Right atrium auricular region (tissue), 2 donors: Measurements from ENCODE around the gene TEFM. TPM values are rescaled to one million over a fixed set of nuclear protein-coding genes. Genes with fewer than 3 reads are reported as not detected.

Experiments used
- DNase-seq: peaks from one replicate; pipeline ENCODE4 v3.0.0-alpha.2; 2019; ENCODE audit warnings: low spot score
- H3K27ac ChIP-seq, 2 donors: fragments of 200-600 bp; sonication (generic); 1 replicate in 1 of 2; 2 replicates in 1 of 2; pipeline ENCODE4 v1.5.1; 2016 to 2019
- H3K27me3 ChIP-seq, 2 donors: fragments of 200-600 bp; sonication (generic); one replicate each; pipeline versions ENCODE4 v1.5.1 to v1.6.0; 2017 to 2019
- H3K36me3 ChIP-seq: fragments of 200-600 bp; sonication (generic); one replicate; pipeline ENCODE4 v1.5.1; 2016
- H3K4me1 ChIP-seq, 2 donors: fragments of 200-600 bp; sonication (generic); one replicate each; pipeline versions ENCODE4 v1.5.1 to v1.6.0; 2017 to 2019
- H3K4me3 ChIP-seq, 2 donors: fragments of 200-600 bp; sonication (generic); 1 replicate in 1 of 2; 2 replicates in 1 of 2; pipeline ENCODE4 v1.5.1; 2017 to 2019; ENCODE audit warnings: mild to moderate bottlenecking in 1 of 2, moderate library complexity in 1 of 2
- H3K9me3 ChIP-seq, 2 donors: fragments of 200-600 bp; sonication (generic); one replicate each; pipeline ENCODE4 v1.5.1; 2019
- total RNA-seq, 2 donors: library from RNA; depleted of rRNA; stranded (reverse); fragments of >200 nt; gene quantifications; one replicate each; pipeline ENCODE4 v1.1.0, GENCODE V29; 2016
- TF ChIP-seq, protein P1 (sequence below), 2 donors: fragments of 200-600 bp; sonication (generic); IDR thresholded peaks; one replicate each; pipeline ENCODE4 v1.5.1; 2019; ENCODE audit warnings: antibody characterized with exemption in 2 of 2

The TEFM gene
- total RNA-seq, 2 donors from 2014 or later, result 6.6 to 11.0 TPM

- Histone ChIP-seq H3K9me3 (no peaks in the 10 kb centered on the region), H3K36me3 (peaks cover 18% of the 10 kb centered on the region), H3K4me1 (no peaks in the 10 kb centered on the region), H3K27ac (no peak overlapping the region), H3K4me3 (no peak overlapping the region), H3K27me3 (no peaks in the 10 kb centered on the region)
- DNase-seq, result no peak
- TF ChIP-seq, protein P1, sequence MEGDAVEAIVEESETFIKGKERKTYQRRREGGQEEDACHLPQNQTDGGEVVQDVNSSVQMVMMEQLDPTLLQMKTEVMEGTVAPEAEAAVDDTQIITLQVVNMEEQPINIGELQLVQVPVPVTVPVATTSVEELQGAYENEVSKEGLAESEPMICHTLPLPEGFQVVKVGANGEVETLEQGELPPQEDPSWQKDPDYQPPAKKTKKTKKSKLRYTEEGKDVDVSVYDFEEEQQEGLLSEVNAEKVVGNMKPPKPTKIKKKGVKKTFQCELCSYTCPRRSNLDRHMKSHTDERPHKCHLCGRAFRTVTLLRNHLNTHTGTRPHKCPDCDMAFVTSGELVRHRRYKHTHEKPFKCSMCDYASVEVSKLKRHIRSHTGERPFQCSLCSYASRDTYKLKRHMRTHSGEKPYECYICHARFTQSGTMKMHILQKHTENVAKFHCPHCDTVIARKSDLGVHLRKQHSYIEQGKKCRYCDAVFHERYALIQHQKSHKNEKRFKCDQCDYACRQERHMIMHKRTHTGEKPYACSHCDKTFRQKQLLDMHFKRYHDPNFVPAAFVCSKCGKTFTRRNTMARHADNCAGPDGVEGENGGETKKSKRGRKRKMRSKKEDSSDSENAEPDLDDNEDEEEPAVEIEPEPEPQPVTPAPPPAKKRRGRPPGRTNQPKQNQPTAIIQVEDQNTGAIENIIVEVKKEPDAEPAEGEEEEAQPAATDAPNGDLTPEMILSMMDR (IDR thresholded peaks at IDR 0.05), result no peak
Observed at GRCh38 chr17:30897311-30897710, 8.7 kb downstream of the TEFM start.

DNA sequence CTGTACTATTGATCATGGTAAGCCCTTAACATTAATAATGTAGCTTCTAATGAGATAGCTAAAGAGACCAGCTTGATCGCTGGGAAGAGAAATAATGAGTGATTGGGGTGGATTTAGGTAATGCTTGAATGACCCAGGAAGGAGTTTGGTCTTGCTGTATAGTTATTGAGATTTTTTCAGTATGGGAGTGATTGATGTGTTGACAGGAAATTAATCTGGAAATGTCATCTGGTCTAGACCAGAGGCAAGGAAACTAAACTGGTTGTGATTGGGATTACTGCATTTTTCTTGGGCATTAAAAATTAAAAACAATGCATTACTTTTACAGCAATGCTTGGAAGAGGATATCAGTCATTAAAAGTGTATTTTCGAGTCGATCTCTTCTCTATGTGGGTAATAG lies 11.8 kb downstream of the TEFM start:
- peaks cover 9% of the 10 kb centered on the region for H3K36me3 ChIP-seq

GRCh38 chr17:30886187-30886586 lies 19.9 kb downstream of the TEFM start:
- Histone ChIP-seq H3K4me3 (no peak overlapping the region), H3K4me1 (no peaks in the 10 kb centered on the region), H3K27ac (no peak overlapping the region), H3K9me3 (no peaks in the 10 kb centered on the region), H3K36me3 (no peaks in the 10 kb centered on the region), H3K27me3 (no peaks in the 10 kb centered on the region)
- TF ChIP-seq, protein P1 (IDR thresholded peaks at IDR 0.05), result no peak
- DNase-seq, result no peak

More for the DNA sequence above, 11.8 kb downstream of the TEFM start:
- DNase-seq, result no peak
- Histone ChIP-seq H3K4me3 (no peak overlapping the region), H3K9me3 (no peaks in the 10 kb centered on the region), H3K4me1 (no peaks in the 10 kb centered on the region), H3K27me3 (no peaks in the 10 kb centered on the region), H3K27ac (no peak overlapping the region)
- TF ChIP-seq, protein P1 (IDR thresholded peaks at IDR 0.05), result no peak

- no peaks in the 10 kb centered on the region for H3K27me3 ChIP-seq
- no peak overlapping the region for H3K4me3 ChIP-seq
- TF ChIP-seq, protein P1 (IDR thresholded peaks at IDR 0.05), result no peak
- H3K36me3 ChIP-seq, result no peaks in the 10 kb centered on the region
- no peaks in the 10 kb centered on the region for H3K9me3 ChIP-seq
- H3K27ac ChIP-seq, result no peak overlapping the region
- H3K4me1 ChIP-seq, result no peaks in the 10 kb centered on the region
- DNase-seq, result no peak
Observed at GRCh38 chr17:30869005-30869404, 37.0 kb downstream of the TEFM start.

DNA sequence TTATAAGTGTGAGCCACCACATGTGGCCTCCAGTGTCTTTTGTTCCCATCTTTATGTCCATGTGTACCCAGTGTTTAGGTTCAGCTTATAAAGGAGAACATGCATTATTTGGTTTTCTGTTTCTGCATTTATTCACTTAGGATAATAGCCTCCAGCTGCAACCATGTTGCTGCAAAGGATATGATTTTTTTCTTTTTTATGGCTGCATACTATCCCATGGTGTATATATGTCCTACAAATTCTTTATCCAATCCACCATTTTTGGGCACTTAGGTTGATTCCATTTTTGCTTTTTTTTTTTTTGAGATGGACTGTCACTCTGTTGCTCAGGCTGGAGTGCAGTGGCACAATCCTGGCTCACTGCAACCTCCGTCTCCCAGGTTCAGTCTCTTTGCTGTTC lies 41.4 kb downstream of the TEFM start:
- no peak overlapping the region for H3K4me3 ChIP-seq
- no peaks in the 10 kb centered on the region for H3K4me1 ChIP-seq
- H3K27me3 ChIP-seq, result no peaks in the 10 kb centered on the region
- TF ChIP-seq, protein P1 (IDR thresholded peaks at IDR 0.05), result no peak
- no peak for DNase-seq
- no peak overlapping the region for H3K27ac ChIP-seq
- H3K9me3 ChIP-seq, result no peaks in the 10 kb centered on the region
- no peaks in the 10 kb centered on the region for H3K36me3 ChIP-seq

GRCh38 chr17:30858556-30859250 lies 47.3 kb downstream of the TEFM start:
- no peaks in the 10 kb centered on the region for H3K36me3 ChIP-seq
- DNase-seq, result no peak
- no peaks in the 10 kb centered on the region for H3K4me1 ChIP-seq
- H3K27ac ChIP-seq, result no peak overlapping the region
- TF ChIP-seq, protein P1 (IDR thresholded peaks at IDR 0.05), result no peak
- no peaks in the 10 kb centered on the region for H3K9me3 ChIP-seq
- no peaks in the 10 kb centered on the region for H3K27me3 ChIP-seq
- no peak overlapping the region for H3K4me3 ChIP-seq
